ENCODE measurements around the gene MRE11. TPM values are rescaled to one million over a fixed set of nuclear protein-coding genes. Genes with fewer than 3 reads are reported as not detected.

MRE11 gene
- total RNA-seq, 1 donor, result 13.4 TPM

- Histone ChIP-seq H3K9me3 (ENCODE audit: low read depth, low read length) (no peaks in the 10 kb centered on the region), H3K27me3 (ENCODE audit: insufficient read depth, low read length) (no peaks in the 10 kb centered on the region), H3K4me3 (ENCODE audit: low read length) (no peak overlapping the region), H3K4me1 (ENCODE audit: insufficient read depth, low read length) (peaks cover 11% of the 10 kb centered on the region)
Measured at GRCh38 chr11:94469416-94469815, 24.2 kb downstream of the MRE11 start.

GRCh38 chr11:94459576-94459975 is 34.1 kb downstream of the MRE11 start:
- H3K9me3 ChIP-seq (ENCODE audit: low read depth, low read length), result no peaks in the 10 kb centered on the region
- H3K27me3 ChIP-seq (ENCODE audit: insufficient read depth, low read length), result no peaks in the 10 kb centered on the region
- no peaks in the 10 kb centered on the region for H3K4me1 ChIP-seq (ENCODE audit: insufficient read depth, low read length)
- no peak overlapping the region for H3K4me3 ChIP-seq (ENCODE audit: low read length)

GRCh38 chr11:94457118-94458029 is 36.3 kb downstream of the MRE11 start:
- Histone ChIP-seq H3K27me3 (ENCODE audit: insufficient read depth, low read length) (no peaks in the 10 kb centered on the region), H3K4me3 (ENCODE audit: low read length) (no peak overlapping the region), H3K4me1 (ENCODE audit: insufficient read depth, low read length) (no peaks in the 10 kb centered on the region), H3K9me3 (ENCODE audit: low read depth, low read length) (no peaks in the 10 kb centered on the region)

GRCh38 chr11:94455861-94456260 is 37.8 kb downstream of the MRE11 start:
- Histone ChIP-seq H3K4me3 (ENCODE audit: low read length) (no peak overlapping the region), H3K9me3 (ENCODE audit: low read depth, low read length) (no peaks in the 10 kb centered on the region), H3K27me3 (ENCODE audit: insufficient read depth, low read length) (no peaks in the 10 kb centered on the region), H3K4me1 (ENCODE audit: insufficient read depth, low read length) (no peaks in the 10 kb centered on the region)

GRCh38 chr11:94454301-94454700 is 39.3 kb downstream of the MRE11 start:
- Histone ChIP-seq H3K27me3 (ENCODE audit: insufficient read depth, low read length) (no peaks in the 10 kb centered on the region), H3K9me3 (ENCODE audit: low read depth, low read length) (no peaks in the 10 kb centered on the region), H3K4me1 (ENCODE audit: insufficient read depth, low read length) (no peaks in the 10 kb centered on the region), H3K4me3 (ENCODE audit: low read length) (no peak overlapping the region)

- Histone ChIP-seq H3K4me1 (ENCODE audit: insufficient read depth, low read length) (no peaks in the 10 kb centered on the region), H3K9me3 (ENCODE audit: low read depth, low read length) (no peaks in the 10 kb centered on the region), H3K4me3 (ENCODE audit: low read length) (no peak overlapping the region), H3K27me3 (ENCODE audit: insufficient read depth, low read length) (no peaks in the 10 kb centered on the region)
Measured at GRCh38 chr11:94452988-94453387, 40.7 kb downstream of the MRE11 start.

GRCh38 chr11:94450048-94450447 is 43.6 kb downstream of the MRE11 start:
- Histone ChIP-seq H3K4me3 (ENCODE audit: low read length) (no peak overlapping the region), H3K9me3 (ENCODE audit: low read depth, low read length) (no peaks in the 10 kb centered on the region), H3K4me1 (ENCODE audit: insufficient read depth, low read length) (no peaks in the 10 kb centered on the region), H3K27me3 (ENCODE audit: insufficient read depth, low read length) (no peaks in the 10 kb centered on the region)

- Histone ChIP-seq H3K9me3 (ENCODE audit: low read depth, low read length) (no peaks in the 10 kb centered on the region), H3K27me3 (ENCODE audit: insufficient read depth, low read length) (no peaks in the 10 kb centered on the region), H3K4me1 (ENCODE audit: insufficient read depth, low read length) (no peaks in the 10 kb centered on the region), H3K4me3 (ENCODE audit: low read length) (no peak overlapping the region)
Measured at GRCh38 chr11:94449437-94449836, 44.2 kb downstream of the MRE11 start.

- H3K27me3 ChIP-seq (ENCODE audit: insufficient read depth, low read length), result no peaks in the 10 kb centered on the region
- H3K4me1 ChIP-seq (ENCODE audit: insufficient read depth, low read length), result no peaks in the 10 kb centered on the region
- no peak overlapping the region for H3K4me3 ChIP-seq (ENCODE audit: low read length)
- no peaks in the 10 kb centered on the region for H3K9me3 ChIP-seq (ENCODE audit: low read depth, low read length)
Measured at GRCh38 chr11:94449029-94449428, 44.6 kb downstream of the MRE11 start.

GRCh38 chr11:94447149-94447548 is 46.5 kb downstream of the MRE11 start:
- Histone ChIP-seq H3K27me3 (ENCODE audit: insufficient read depth, low read length) (no peaks in the 10 kb centered on the region), H3K9me3 (ENCODE audit: low read depth, low read length) (no peaks in the 10 kb centered on the region), H3K4me3 (ENCODE audit: low read length) (no peak overlapping the region), H3K4me1 (ENCODE audit: insufficient read depth, low read length) (no peaks in the 10 kb centered on the region)

GRCh38 chr11:94445641-94446040 is 48.0 kb downstream of the MRE11 start:
- H3K27me3 ChIP-seq (ENCODE audit: insufficient read depth, low read length), result no peaks in the 10 kb centered on the region
- H3K4me1 ChIP-seq (ENCODE audit: insufficient read depth, low read length), result no peaks in the 10 kb centered on the region
- no peak overlapping the region for H3K4me3 ChIP-seq (ENCODE audit: low read length)
- no peaks in the 10 kb centered on the region for H3K9me3 ChIP-seq (ENCODE audit: low read depth, low read length)

GRCh38 chr11:94433049-94433448 is 60.6 kb downstream of the MRE11 start:
- H3K4me3 ChIP-seq (ENCODE audit: low read length), result no peak overlapping the region
- no peaks in the 10 kb centered on the region for H3K9me3 ChIP-seq (ENCODE audit: low read depth, low read length)
- no peaks in the 10 kb centered on the region for H3K27me3 ChIP-seq (ENCODE audit: insufficient read depth, low read length)
- no peaks in the 10 kb centered on the region for H3K4me1 ChIP-seq (ENCODE audit: insufficient read depth, low read length)

- Histone ChIP-seq H3K4me3 (ENCODE audit: low read length) (no peak overlapping the region), H3K9me3 (ENCODE audit: low read depth, low read length) (no peaks in the 10 kb centered on the region), H3K27me3 (ENCODE audit: insufficient read depth, low read length) (no peaks in the 10 kb centered on the region), H3K4me1 (ENCODE audit: insufficient read depth, low read length) (no peaks in the 10 kb centered on the region)
Measured at GRCh38 chr11:94424662-94425061, 69.0 kb downstream of the MRE11 start.

GRCh38 chr11:94424011-94424410 is 69.6 kb downstream of the MRE11 start:
- H3K27me3 ChIP-seq (ENCODE audit: insufficient read depth, low read length), result no peaks in the 10 kb centered on the region
- H3K4me3 ChIP-seq (ENCODE audit: low read length), result no peak overlapping the region
- no peaks in the 10 kb centered on the region for H3K4me1 ChIP-seq (ENCODE audit: insufficient read depth, low read length)
- H3K9me3 ChIP-seq (ENCODE audit: low read depth, low read length), result no peaks in the 10 kb centered on the region

GRCh38 chr11:94423507-94423906 is 70.1 kb downstream of the MRE11 start:
- H3K27me3 ChIP-seq (ENCODE audit: insufficient read depth, low read length), result no peaks in the 10 kb centered on the region
- no peak overlapping the region for H3K4me3 ChIP-seq (ENCODE audit: low read length)
- H3K4me1 ChIP-seq (ENCODE audit: insufficient read depth, low read length), result no peaks in the 10 kb centered on the region
- H3K9me3 ChIP-seq (ENCODE audit: low read depth, low read length), result no peaks in the 10 kb centered on the region

- H3K9me3 ChIP-seq (ENCODE audit: low read depth, low read length), result no peaks in the 10 kb centered on the region
Measured at GRCh38 chr11:94418123-94418765, 75.4 kb downstream of the MRE11 start.

More at GRCh38 chr11:94418123-94418765, 75.4 kb downstream of the MRE11 start:
- H3K27me3 ChIP-seq (ENCODE audit: insufficient read depth, low read length), result no peaks in the 10 kb centered on the region
- no peaks in the 10 kb centered on the region for H3K4me1 ChIP-seq (ENCODE audit: insufficient read depth, low read length)
- H3K4me3 ChIP-seq (ENCODE audit: low read length), result no peak overlapping the region

Data from mononuclear cell (primary cell).